ENCODE measurements around the gene MRPL14.
"Not testable (repeated sequence)": the region's sequence is repeated elsewhere in the genome, so short reads cannot be mapped to it uniquely, and the experiment has no call there.

Gene MRPL14

DNA sequence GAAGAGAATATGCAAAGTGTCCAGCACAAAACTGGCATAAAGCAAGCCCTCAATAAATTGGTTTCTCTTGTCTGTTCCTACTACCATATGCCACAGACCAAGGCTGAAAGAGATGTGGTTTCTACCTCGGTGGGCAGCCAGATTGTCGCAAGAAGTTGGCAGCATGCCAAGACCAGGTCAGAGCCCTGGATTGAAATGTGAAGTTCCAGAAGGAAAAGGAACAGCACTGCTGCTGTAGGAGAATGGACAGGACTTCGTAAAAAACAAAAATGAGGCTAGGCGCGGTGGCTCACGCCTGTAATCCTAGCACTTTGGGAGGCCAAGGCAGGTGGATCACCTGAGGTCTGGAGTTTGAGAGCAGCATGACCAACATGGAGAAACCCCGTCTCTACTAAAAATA lies 22.1 kb downstream of the MRPL14 start:
- no peak for FAIRE-seq
- no peak for DNase-seq (ENCODE audit: insufficient read length, low spot score)

- FAIRE-seq (no peak), DNase-seq (ENCODE audit: insufficient read length, low spot score) (no peak)
Observed at GRCh38 chr6:44104481-44105021, 22.7 kb downstream of the MRPL14 start.

DNA sequence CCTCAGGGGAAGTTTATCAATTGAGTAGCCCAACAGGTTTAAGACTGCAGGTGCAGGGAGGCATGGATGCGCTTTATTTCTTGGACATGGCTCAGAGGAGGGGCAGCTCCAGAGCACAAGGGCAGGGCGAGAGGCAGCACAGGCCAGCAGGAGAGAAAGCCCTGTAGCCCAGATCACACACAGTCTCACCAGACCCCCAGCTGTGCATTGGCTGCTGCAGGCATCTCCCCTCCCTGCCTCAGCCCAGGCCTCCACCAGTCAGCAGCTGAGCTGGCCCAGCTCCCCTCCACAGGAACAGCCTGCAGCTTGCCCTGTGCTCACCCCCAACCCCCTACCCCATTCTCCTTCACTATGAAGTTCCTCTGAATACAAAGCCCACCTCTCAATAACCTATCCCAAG lies 24.7 kb downstream of the MRPL14 start:
- DNase-seq (ENCODE audit: insufficient read length, low spot score) (no peak), FAIRE-seq (no peak)

DNA sequence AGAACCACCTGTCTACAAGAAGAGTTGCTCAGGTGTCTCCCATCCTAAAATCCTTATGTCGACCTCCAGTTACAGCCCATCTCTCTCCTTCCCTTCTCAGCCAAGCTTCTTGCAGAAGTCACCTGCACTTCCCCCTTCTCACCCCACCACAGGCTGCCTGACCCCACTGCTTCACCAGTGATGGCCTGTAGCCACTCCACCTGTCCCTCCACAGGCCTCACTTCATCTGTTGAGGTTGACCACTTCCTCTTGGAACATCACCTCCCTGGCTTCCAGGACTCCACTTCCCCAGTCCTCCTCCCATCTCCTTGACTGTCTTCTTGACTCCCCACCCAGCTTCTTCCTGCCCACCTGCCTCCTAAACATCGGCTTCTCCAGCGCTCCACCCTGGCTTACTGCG lies 25.4 kb downstream of the MRPL14 start:
- DNase-seq (ENCODE audit: insufficient read length, low spot score), result no peak
- no peak for FAIRE-seq

GRCh38 chr6:44100088-44100550 lies 27.1 kb downstream of the MRPL14 start:
- peak; percentile 16 for FAIRE-seq

DNA sequence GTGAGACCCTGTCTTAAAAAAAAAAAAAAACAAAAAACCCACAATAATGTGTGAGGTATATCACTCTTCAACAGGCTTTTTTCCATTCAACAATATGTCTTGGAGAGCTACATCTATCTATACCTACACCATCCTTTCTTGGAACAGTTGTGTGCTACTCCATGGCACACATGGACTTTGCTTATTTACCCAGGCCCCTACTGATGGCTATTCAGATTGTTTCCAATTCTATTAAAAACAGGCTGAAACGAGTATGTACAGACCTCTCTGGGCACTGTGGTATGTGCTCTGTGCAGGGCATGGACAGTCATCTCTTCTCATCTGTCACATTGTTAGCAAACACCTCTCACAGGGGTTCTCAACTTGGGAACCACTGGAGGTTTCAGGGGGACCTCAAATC lies 28.1 kb downstream of the MRPL14 start:
- DNase-seq (ENCODE audit: insufficient read length, low spot score) (no peak), FAIRE-seq (no peak)

More at GRCh38 chr6:44100088-44100550, 27.1 kb downstream of the MRPL14 start:
- DNase-seq (ENCODE audit: insufficient read length, low spot score), result peak; percentile 29

DNA sequence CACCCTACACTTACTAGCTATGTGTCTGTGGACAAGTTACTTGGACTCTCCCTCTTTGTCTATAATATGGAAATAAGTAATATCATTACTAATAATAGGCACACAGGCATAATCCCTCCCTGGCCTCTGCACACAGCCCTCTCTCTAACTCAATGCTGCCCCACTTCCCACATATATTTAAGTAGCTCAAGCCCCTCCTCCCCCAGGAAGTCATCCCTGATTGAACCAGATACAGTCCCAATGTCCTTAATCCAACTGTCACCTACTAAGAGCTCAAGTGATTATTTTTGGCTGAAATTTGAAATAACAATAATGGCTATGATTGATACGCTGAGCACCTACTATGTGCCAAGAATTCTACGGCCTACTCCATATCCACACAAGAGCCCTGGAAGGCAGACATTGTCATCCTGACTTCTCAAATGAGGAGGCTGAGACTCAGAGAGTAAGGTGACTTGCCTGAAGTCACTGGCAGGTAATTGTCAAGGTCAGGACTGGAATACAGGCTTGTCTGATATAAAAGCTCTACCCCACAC lies 29.4 kb downstream of the MRPL14 start:
- DNase-seq (ENCODE audit: insufficient read length, low spot score) (no peak), FAIRE-seq (no peak)

- FAIRE-seq (peak; percentile 80), DNase-seq (ENCODE audit: insufficient read length, low spot score) (peak; percentile 89)
Observed at GRCh38 chr6:44096612-44097011, 30.6 kb downstream of the MRPL14 start.

- not testable (repeated sequence) for DNase-seq (ENCODE audit: insufficient read length, low spot score); FAIRE-seq
Observed at GRCh38 chr6:44095243-44095623, 32.0 kb downstream of the MRPL14 start.

GRCh38 chr6:44094403-44095242 lies 32.6 kb downstream of the MRPL14 start:
- DNase-seq (ENCODE audit: insufficient read length, low spot score) (no peak), FAIRE-seq (no peak)

- no peak for DNase-seq (ENCODE audit: insufficient read length, low spot score)
- no peak for FAIRE-seq
Observed at GRCh38 chr6:44093750-44094402, 33.4 kb downstream of the MRPL14 start.

- FAIRE-seq, result no peak
- no peak for DNase-seq (ENCODE audit: insufficient read length, low spot score)
Observed at GRCh38 chr6:44093066-44093465, 34.2 kb downstream of the MRPL14 start.

- FAIRE-seq (no peak), DNase-seq (ENCODE audit: insufficient read length, low spot score) (no peak)
Observed at GRCh38 chr6:44091981-44092884, 35.0 kb downstream of the MRPL14 start.

GRCh38 chr6:44091356-44091755 lies 35.9 kb downstream of the MRPL14 start:
- DNase-seq (ENCODE audit: insufficient read length, low spot score); FAIRE-seq: not testable (repeated sequence)

DNA sequence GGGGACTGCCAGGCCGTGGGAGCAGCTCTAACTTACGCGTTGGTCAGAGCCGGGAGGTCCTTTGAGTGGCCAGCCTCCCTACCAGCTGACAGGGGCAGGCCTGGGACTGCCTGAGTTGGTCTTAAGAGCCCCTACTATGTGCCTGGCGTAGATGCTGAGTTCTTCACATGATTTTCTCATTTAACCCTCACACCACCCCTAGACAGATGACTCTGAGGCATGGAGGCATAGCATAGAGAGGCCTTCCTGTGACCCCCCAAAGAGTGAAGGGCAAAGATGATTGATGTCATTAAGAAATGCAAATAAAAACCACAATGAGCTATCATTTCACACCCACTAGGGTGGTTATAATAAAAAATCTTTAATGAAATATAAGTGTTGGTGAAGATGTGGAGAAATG lies 36.8 kb downstream of the MRPL14 start:
- FAIRE-seq, result no peak

DNA sequence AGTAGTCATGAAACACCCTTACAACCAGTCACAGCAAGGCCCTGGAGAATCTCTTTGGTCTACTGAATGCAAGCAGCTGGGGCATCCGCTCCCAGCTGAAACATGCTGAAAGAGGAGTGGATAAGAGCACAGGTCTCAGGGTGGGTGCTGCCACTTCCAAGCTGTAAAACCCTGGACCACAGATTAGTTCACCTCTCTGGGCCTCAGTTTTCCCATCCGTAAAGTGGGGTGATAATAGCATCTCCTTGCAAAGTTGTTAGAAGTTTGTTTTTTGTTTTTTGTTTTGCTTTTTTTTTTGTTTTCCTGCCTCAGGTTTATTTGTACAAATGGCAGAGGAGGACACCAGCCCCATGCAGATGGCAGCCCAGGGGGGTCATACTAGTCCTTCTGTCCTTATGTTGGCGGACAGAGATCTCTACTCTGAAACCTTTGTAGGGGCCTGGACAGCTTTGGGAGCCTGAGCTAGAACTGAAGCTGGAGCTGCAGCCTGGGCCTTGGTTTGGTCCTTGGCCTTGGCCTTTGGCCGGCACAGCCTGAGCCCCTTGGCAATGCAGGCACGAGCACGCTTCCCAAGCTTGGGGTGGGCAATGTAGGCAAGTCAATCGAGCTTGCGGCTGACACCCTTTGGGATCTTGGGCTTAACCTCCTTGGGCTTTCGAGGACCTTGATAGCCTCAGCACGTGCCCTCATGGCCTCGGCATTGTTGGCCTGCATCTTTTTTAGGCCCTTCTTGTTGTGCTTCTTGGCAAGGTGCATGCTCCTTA lies 38.2 kb downstream of the MRPL14 start:
- FAIRE-seq, result no peak
- DNase-seq (ENCODE audit: insufficient read length, low spot score), result no peak

More for the DNA sequence above, 36.8 kb downstream of the MRPL14 start:
- no peak for DNase-seq (ENCODE audit: insufficient read length, low spot score)

DNA sequence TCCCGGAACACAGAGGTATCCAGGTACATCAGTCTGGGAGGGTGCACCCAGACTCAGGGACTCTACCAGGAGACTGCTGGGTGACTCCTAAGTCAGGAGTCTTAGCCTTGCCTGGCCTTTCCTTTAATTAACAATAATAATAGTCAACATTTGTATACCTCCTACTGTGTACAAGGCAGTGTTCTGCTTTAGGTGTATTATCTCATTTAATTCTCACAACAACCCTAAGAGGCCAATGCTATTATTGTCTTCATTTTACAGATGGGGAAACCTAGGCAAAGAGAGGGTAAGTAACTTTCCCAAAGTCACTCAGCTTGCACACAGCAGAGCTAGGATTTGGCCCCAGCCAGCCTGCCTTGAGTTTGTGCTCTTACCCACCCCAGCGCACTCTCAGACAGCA lies 39.6 kb downstream of the MRPL14 start:
- no peak for FAIRE-seq
- DNase-seq (ENCODE audit: insufficient read length, low spot score), result no peak

- FAIRE-seq (no peak), DNase-seq (ENCODE audit: insufficient read length, low spot score) (no peak)
Observed at GRCh38 chr6:44086931-44087574, 40.2 kb downstream of the MRPL14 start.

GRCh38 chr6:44085219-44085618 lies 42.0 kb downstream of the MRPL14 start:
- DNase-seq (ENCODE audit: insufficient read length, low spot score) (no peak), FAIRE-seq (no peak)
